GM13976 (cell line): ENCODE results near the gene SNAP47.

Experiments used
- DNase-seq: peaks from one replicate; pipeline ENCODE4 v3.0.0; 2012; ENCODE audit warnings: low spot score
- in situ Hi-C: fragments of 300-500 bp; cut with MboI; formaldehyde crosslinking; loops from one replicate; pipeline ENCODE4 v1.12.0; 2022; ENCODE audit warnings: low sequenced_read_pairs, mixed read lengths, inconsistent platforms; ENCODE audit not compliant: unreplicated experiment
- TF ChIP-seq, protein P1 (sequence below): IDR thresholded peaks from 2 replicates; pipeline ENCODE4 v1.5.1; 2012; ENCODE audit warnings: borderline replicate concordance, mild to moderate bottlenecking; ENCODE audit not compliant: insufficient read depth; ENCODE audit errors: extremely low read depth, missing control alignments, control extremely low read depth

Gene SNAP47

DNA sequence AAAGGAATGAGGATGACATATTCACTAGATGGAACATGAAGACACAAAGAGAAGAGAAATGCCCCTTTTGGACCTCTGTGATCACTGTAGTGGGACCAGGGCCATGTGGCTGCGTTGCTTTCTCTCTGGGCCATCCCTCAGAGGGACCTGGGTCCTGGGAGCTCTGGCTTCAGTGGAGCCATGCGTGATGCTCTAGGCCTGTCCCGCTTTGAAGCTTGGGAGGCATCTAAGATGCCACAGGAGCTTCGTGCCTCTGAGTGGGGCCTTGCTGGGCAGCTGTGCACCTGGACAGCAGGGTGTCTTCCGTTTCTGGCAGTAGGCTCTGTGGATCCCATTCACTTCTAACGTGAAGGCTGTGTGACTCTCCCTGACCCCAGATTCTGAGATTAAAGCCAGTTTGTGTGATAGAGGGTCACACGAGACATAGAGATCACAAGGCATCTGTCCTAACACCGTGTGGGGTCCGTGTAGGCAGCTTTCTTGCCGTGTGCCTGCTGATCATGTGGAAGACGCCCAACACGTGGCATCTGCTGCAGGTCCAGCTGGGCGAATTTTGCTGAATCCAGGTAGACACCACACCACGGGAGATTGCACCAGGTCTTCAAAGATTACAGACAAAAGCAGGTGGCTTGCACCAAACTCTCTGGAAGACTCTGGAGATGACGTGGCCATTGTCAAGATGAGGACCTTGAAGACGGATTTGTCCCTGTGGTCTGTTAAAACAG, 63.0 kb downstream of the SNAP47 start:
- TF ChIP-seq, protein P1, sequence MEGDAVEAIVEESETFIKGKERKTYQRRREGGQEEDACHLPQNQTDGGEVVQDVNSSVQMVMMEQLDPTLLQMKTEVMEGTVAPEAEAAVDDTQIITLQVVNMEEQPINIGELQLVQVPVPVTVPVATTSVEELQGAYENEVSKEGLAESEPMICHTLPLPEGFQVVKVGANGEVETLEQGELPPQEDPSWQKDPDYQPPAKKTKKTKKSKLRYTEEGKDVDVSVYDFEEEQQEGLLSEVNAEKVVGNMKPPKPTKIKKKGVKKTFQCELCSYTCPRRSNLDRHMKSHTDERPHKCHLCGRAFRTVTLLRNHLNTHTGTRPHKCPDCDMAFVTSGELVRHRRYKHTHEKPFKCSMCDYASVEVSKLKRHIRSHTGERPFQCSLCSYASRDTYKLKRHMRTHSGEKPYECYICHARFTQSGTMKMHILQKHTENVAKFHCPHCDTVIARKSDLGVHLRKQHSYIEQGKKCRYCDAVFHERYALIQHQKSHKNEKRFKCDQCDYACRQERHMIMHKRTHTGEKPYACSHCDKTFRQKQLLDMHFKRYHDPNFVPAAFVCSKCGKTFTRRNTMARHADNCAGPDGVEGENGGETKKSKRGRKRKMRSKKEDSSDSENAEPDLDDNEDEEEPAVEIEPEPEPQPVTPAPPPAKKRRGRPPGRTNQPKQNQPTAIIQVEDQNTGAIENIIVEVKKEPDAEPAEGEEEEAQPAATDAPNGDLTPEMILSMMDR = no peak
- in situ Hi-C loops = no loop called here
- DNase-seq = no peak

DNA sequence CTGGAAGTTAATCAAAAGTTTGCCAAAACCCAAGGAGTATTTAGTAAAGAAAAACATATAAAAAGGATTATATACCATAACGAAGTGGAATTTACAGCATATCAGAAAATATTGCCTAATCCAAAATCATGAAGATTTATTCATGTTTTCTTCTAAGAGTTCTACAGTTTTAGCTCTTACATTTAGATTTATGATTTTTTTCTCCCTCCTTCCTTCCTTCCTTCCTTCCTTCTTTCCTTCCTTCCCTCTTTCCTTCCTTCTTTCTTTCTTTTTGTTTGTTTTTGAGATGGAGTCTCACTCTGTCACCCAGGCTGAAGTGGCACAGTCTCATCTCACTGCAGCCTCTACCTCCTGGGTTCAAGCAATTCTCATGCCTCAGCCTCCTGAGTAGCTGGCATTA, 64.5 kb downstream of the SNAP47 start:
- no peak for DNase-seq
- TF ChIP-seq, protein P1 = no peak
- in situ Hi-C loops = no loop called here

DNA sequence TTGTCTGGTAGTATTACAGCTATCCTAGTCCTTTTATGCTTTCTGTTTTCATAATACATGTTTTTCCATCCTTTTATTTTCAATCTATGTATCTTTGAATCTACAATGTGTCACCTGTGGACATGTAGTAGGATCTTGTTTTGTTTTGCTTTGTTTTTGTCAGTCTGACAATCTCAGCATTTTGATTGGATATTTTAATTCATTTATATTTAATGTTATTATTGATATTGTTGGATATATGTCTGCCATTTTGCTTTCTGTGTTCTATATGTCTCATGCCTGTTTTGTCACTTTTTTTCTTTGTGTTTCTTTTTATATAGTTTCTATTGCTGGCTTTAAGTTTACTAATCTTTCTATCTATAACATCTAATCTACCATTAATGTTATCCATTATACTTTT, 68.7 kb downstream of the SNAP47 start:
- in situ Hi-C loops = no loop called here
- DNase-seq = no peak

DNA sequence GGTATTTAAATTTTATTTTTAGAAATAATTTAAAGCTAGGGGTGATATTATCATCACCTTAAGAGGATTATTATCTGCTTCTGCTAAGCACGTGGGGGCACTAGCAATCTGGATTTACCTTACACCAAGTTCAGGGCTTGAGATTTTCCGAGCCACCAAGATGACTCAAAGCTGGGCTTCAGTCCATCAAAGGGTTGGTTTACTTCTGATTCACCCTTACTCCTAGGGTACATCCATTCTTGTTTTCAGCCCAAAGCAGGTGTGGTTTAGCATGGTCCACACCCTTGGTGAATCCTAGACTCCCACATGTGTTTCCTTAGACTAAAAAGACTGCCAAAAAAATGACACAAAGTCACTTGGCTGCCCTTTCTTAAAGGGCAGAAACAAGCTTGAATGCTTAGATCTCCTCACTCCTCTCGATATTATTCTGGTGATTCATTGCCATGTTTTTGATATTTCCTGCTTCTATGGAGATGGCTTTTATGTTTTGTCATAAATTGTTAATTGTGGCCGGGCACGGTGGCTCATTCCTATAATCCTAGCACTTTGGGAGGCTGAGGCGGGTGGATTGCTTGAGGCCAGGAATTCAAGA, 70.5 kb downstream of the SNAP47 start:
- no peak for DNase-seq
- TF ChIP-seq, protein P1 = no peak
- in situ Hi-C loops = no loop called here

More for the DNA sequence above, 68.7 kb downstream of the SNAP47 start:
- TF ChIP-seq, protein P1 = no peak

DNA sequence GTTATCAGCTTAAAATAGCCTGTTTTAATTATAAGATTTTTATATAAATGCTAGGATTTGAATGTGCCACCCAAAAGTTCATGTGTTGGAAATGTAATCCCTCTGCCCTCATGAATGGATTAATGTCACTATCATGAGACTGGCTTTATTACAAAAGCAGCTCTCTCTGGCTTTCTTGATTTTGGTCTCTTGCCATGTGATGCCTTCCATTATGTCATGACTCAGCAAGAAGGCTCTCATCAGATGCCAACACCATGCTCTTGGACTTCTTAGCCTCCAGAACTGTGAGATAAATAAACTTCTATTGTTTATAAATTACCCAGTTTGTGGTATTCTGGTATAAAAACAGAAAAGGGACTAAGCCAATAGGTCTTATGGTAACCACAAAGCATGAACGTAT, 73.3 kb downstream of the SNAP47 start:
- in situ Hi-C loops = no loop called here
- no peak for DNase-seq
- TF ChIP-seq, protein P1 = no peak

- TF ChIP-seq, protein P1 = no peak
- in situ Hi-C loops = no loop called here
- no peak for DNase-seq
These were observed 73.8 kb downstream of the SNAP47 start for GRCh38 chr1:227809026-227809425.

GRCh38 chr1:227813962-227814361, 78.7 kb downstream of the SNAP47 start:
- TF ChIP-seq, protein P1 = no peak
- DNase-seq = no peak
- in situ Hi-C loops = no loop called here
